HepG2 (cell line): Measurements from ENCODE around the gene ARHGEF40. TPM values are rescaled to one million over a fixed set of nuclear protein-coding genes. Genes with fewer than 3 reads are reported as not detected.

Experiments
- EED ChIP-seq: sonication (generic); formaldehyde crosslinking; IDR thresholded peaks from 2 replicates; pipeline ENCODE4 v1.5.0; 2020; ENCODE audit warnings: mild to moderate bottlenecking, missing genetic modification reagents
- IKZF1 ChIP-seq: fragments of 450-650 bp; IDR thresholded peaks from 2 replicates; pipeline ENCODE4 v1.7.1; 2016
- MYC ChIP-seq: sonication (generic); formaldehyde crosslinking; IDR thresholded peaks from 2 replicates; pipeline ENCODE4 v1.9.0; 2021; ENCODE audit warnings: missing genetic modification reagents, borderline replicate concordance
- NONO ChIP-seq, 2 experiments: fragments of 450-650 bp in 1 of 2; sonication (generic) in 1 of 2; formaldehyde crosslinking in 1 of 2; IDR thresholded peaks in 1 of 2; conservative IDR thresholded peaks in 1 of 2; 2 replicates each; pipeline versions ENCODE4 v1.6.1 to v1.8.0; 2017 to 2022; ENCODE audit warnings: mild to moderate bottlenecking in 1 of 2, missing genetic modification reagents in 1 of 2, moderate library complexity in 1 of 2
- SP2 ChIP-seq: sonication (generic); formaldehyde crosslinking; IDR thresholded peaks from 2 replicates; pipeline ENCODE4 v1.5.1; 2020; ENCODE audit warnings: mild to moderate bottlenecking, missing genetic modification reagents
- ZNF263 ChIP-seq: sonication (generic); formaldehyde crosslinking; IDR thresholded peaks from 2 replicates; pipeline ENCODE4 v1.4.0; 2020; ENCODE audit warnings: missing genetic modification reagents
- ZNF44 ChIP-seq: sonication (generic); formaldehyde crosslinking; IDR thresholded peaks from 2 replicates; pipeline ENCODE4 v1.5.1; 2020; ENCODE audit warnings: mild to moderate bottlenecking, missing genetic modification reagents
- ZSCAN25 ChIP-seq: sonication (generic); formaldehyde crosslinking; IDR thresholded peaks from 2 replicates; pipeline ENCODE4 v1.8.0; 2022; ENCODE audit warnings: mild to moderate bottlenecking, missing genetic modification reagents
- polyA plus RNA-seq, 8 experiments: library from polyadenylated mRNA; depleted of rRNA in 3 of 8; stranded (reverse) in 7 of 8; unstranded in 1 of 8; fragments of >200 nt; fragmentation: Illumina TruSeq in 4 of 8; extraction: Trizol in 4 of 8; gene quantifications; 2 replicates each; pipeline versions ENCODE4 v1.2.1 to v1.2.3, GENCODE V29; 2011 to 2016; ENCODE audit warnings: low read depth in 4 of 8, missing spikeins in 1 of 8, mixed read lengths in 1 of 8; ENCODE audit not compliant: insufficient read depth in 1 of 8
- total RNA-seq, 5 experiments: library from RNA; depleted of rRNA; stranded (reverse); fragments of >200 nt; fragmentation: Illumina TruSeq; extraction: Trizol; gene quantifications; 2 replicates each; pipeline ENCODE4 v1.2.3, GENCODE V29; 2016; ENCODE audit warnings: low read depth in 1 of 5
- TF ChIP-seq, protein P1 (sequence below): sonication (generic); formaldehyde crosslinking; IDR thresholded peaks from 2 replicates; pipeline ENCODE4 v1.4.0; 2020; ENCODE audit warnings: low read depth, missing genetic modification reagents
- TF ChIP-seq, protein P2 (sequence below): sonication (generic); formaldehyde crosslinking; IDR thresholded peaks from 2 replicates; pipeline ENCODE4 v1.8.1; 2023; ENCODE audit warnings: missing genetic modification reagents, inconsistent platforms, borderline replicate concordance
- TF ChIP-seq, protein P3 (sequence below): sonication (generic); formaldehyde crosslinking; IDR thresholded peaks from 2 replicates; pipeline ENCODE4 v1.9.0; 2021; ENCODE audit warnings: mild to moderate bottlenecking, missing genetic modification reagents
- TF ChIP-seq, protein P4 (sequence below): IDR thresholded peaks from 2 replicates; pipeline ENCODE4 v1.6.1; 2012; ENCODE audit warnings: low read length, improper control_type of control experiment

Gene ARHGEF40
- total and polyA plus RNA-seq, 2 of the 13 experiments (the other 11 are each of a cell fraction or from before 2014, with no cell fraction given): 28.1 to 78.1 TPM

DNA sequence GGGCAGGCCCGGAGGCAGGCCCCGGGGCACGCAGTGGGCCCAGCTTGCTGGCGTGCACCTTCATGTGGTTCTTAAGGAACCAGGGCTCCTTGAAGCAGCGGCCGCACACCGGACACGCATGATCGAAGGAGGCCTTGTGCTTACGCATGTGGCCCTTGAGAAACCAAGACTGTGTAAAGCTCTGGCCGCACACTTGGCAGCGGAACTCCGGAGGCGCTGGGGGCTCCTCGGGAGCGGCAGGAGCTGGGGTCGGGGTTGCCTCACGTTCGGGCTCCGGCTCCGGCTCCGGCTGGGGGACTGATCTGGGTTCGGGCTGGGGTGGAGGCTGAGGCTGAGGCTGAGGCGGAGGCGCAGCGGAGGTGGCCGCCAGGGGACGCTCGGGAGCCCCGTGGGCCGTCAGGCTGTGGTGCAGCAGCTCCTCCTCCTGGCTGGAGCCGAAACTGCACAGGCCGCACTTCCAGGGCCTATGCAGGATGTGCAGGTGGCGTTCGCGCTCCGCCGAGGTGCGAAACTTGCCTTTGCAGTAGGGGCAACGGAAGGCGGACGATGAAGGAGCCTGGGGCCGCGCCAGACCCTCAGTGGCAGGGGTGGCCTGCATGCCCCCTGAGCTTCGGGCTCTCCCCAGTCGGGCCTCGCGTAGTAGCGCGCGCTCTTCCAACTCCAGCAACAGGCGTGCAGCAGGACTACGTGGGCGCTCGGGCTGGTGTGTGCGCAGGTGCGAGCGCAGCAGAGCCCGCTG is 22.3 kb downstream of the ARHGEF40 start (continued):
- TF ChIP-seq, protein P1, sequence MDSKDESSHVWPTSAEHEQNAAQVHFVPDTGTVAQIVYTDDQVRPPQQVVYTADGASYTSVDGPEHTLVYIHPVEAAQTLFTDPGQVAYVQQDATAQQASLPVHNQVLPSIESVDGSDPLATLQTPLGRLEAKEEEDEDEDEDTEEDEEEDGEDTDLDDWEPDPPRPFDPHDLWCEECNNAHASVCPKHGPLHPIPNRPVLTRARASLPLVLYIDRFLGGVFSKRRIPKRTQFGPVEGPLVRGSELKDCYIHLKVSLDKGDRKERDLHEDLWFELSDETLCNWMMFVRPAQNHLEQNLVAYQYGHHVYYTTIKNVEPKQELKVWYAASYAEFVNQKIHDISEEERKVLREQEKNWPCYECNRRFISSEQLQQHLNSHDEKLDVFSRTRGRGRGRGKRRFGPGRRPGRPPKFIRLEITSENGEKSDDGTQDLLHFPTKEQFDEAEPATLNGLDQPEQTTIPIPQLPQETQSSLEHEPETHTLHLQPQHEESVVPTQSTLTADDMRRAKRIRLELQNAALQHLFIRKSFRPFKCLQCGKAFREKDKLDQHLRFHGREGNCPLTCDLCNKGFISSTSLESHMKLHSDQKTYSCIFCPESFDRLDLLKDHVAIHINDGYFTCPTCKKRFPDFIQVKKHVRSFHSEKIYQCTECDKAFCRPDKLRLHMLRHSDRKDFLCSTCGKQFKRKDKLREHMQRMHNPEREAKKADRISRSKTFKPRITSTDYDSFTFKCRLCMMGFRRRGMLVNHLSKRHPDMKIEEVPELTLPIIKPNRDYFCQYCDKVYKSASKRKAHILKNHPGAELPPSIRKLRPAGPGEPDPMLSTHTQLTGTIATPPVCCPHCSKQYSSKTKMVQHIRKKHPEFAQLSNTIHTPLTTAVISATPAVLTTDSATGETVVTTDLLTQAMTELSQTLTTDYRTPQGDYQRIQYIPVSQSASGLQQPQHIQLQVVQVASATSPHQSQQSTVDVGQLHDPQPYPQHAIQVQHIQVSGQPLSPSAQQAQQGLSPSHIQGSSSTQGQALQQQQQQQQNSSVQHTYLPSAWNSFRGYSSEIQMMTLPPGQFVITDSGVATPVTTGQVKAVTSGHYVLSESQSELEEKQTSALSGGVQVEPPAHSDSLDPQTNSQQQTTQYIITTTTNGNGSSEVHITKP (CRISPR knock-in tag): peak; percentile 94
- TF ChIP-seq, protein P2, sequence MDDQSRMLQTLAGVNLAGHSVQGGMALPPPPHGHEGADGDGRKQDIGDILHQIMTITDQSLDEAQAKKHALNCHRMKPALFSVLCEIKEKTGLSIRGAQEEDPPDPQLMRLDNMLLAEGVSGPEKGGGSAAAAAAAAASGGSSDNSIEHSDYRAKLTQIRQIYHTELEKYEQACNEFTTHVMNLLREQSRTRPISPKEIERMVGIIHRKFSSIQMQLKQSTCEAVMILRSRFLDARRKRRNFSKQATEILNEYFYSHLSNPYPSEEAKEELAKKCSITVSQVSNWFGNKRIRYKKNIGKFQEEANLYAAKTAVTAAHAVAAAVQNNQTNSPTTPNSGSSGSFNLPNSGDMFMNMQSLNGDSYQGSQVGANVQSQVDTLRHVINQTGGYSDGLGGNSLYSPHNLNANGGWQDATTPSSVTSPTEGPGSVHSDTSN (CRISPR knock-in tag): no peak
- peak; percentile 52; the same call in 1 of the 2 replicates for TF ChIP-seq MYC
- TF ChIP-seq EED: peak; percentile 96
- peak; percentile 62; the same call in 1 of the 2 replicates for TF ChIP-seq ZNF263 (CRISPR knock-in tag)
- peak; percentile 84; the same call in 1 of the 2 replicates for TF ChIP-seq ZSCAN25 (CRISPR knock-in tag)
- 0 out of 2 replicates have a peak, but pooled peaks have one; percentile 38 for TF ChIP-seq ZNF44
- TF ChIP-seq, protein P3, sequence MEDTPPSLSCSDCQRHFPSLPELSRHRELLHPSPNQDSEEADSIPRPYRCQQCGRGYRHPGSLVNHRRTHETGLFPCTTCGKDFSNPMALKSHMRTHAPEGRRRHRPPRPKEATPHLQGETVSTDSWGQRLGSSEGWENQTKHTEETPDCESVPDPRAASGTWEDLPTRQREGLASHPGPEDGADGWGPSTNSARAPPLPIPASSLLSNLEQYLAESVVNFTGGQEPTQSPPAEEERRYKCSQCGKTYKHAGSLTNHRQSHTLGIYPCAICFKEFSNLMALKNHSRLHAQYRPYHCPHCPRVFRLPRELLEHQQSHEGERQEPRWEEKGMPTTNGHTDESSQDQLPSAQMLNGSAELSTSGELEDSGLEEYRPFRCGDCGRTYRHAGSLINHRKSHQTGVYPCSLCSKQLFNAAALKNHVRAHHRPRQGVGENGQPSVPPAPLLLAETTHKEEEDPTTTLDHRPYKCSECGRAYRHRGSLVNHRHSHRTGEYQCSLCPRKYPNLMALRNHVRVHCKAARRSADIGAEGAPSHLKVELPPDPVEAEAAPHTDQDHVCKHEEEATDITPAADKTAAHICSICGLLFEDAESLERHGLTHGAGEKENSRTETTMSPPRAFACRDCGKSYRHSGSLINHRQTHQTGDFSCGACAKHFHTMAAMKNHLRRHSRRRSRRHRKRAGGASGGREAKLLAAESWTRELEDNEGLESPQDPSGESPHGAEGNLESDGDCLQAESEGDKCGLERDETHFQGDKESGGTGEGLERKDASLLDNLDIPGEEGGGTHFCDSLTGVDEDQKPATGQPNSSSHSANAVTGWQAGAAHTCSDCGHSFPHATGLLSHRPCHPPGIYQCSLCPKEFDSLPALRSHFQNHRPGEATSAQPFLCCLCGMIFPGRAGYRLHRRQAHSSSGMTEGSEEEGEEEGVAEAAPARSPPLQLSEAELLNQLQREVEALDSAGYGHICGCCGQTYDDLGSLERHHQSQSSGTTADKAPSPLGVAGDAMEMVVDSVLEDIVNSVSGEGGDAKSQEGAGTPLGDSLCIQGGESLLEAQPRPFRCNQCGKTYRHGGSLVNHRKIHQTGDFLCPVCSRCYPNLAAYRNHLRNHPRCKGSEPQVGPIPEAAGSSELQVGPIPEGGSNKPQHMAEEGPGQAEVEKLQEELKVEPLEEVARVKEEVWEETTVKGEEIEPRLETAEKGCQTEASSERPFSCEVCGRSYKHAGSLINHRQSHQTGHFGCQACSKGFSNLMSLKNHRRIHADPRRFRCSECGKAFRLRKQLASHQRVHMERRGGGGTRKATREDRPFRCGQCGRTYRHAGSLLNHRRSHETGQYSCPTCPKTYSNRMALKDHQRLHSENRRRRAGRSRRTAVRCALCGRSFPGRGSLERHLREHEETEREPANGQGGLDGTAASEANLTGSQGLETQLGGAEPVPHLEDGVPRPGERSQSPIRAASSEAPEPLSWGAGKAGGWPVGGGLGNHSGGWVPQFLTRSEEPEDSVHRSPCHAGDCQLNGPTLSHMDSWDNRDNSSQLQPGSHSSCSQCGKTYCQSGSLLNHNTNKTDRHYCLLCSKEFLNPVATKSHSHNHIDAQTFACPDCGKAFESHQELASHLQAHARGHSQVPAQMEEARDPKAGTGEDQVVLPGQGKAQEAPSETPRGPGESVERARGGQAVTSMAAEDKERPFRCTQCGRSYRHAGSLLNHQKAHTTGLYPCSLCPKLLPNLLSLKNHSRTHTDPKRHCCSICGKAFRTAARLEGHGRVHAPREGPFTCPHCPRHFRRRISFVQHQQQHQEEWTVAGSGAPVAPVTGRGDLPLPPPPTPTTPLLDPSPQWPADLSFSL (CRISPR knock-in tag): no peak
- TF ChIP-seq, protein P4, sequence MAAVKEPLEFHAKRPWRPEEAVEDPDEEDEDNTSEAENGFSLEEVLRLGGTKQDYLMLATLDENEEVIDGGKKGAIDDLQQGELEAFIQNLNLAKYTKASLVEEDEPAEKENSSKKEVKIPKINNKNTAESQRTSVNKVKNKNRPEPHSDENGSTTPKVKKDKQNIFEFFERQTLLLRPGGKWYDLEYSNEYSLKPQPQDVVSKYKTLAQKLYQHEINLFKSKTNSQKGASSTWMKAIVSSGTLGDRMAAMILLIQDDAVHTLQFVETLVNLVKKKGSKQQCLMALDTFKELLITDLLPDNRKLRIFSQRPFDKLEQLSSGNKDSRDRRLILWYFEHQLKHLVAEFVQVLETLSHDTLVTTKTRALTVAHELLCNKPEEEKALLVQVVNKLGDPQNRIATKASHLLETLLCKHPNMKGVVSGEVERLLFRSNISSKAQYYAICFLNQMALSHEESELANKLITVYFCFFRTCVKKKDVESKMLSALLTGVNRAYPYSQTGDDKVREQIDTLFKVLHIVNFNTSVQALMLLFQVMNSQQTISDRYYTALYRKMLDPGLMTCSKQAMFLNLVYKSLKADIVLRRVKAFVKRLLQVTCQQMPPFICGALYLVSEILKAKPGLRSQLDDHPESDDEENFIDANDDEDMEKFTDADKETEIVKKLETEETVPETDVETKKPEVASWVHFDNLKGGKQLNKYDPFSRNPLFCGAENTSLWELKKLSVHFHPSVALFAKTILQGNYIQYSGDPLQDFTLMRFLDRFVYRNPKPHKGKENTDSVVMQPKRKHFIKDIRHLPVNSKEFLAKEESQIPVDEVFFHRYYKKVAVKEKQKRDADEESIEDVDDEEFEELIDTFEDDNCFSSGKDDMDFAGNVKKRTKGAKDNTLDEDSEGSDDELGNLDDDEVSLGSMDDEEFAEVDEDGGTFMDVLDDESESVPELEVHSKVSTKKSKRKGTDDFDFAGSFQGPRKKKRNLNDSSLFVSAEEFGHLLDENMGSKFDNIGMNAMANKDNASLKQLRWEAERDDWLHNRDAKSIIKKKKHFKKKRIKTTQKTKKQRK: no peak
- TF ChIP-seq NONO (IDR thresholded peaks at IDR 0.05): no peak
- TF ChIP-seq NONO (CRISPR knock-in tag; conservative IDR thresholded peaks at IDR 0.05): peak; percentile 91; the same call in 1 of the 2 replicates
- no peak; the same call in 1 of the 2 replicates for TF ChIP-seq SP2 (CRISPR knock-in tag)
- TF ChIP-seq IKZF1: no peak
